T-helper 22 cell (primary cell): ENCODE measurements around the gene MPL.

Source experiments
- DNase-seq: peaks from one replicate; pipeline ENCODE4 v3.0.0-alpha.2; 2020; ENCODE audit warnings: low read depth

The MPL gene

GRCh38 chr1:43337588-43337987 lies at the start of gene MPL:
MPL (plus strand) TSS chr1:43337818; CDS start chr1:43337849, 31 bp downstream.
- DNase-seq, result no peak

- no peak for DNase-seq
Observed at GRCh38 chr1:43288058-43288784, 49.4 kb upstream of the MPL start.

- no peak for DNase-seq
Observed at GRCh38 chr1:43288785-43289706, 48.6 kb upstream of the MPL start.

- no peak for DNase-seq
Observed at GRCh38 chr1:43292216-43292615, 45.4 kb upstream of the MPL start.

- DNase-seq, result no peak
Observed at GRCh38 chr1:43292679-43293078, 44.9 kb upstream of the MPL start.

GRCh38 chr1:43293176-43293575 lies 44.4 kb upstream of the MPL start:
- no peak for DNase-seq

GRCh38 chr1:43293896-43294760 lies 43.5 kb upstream of the MPL start:
- no peak for DNase-seq

GRCh38 chr1:43294761-43295160 lies 42.9 kb upstream of the MPL start:
- DNase-seq, result no peak

- no peak for DNase-seq
Observed at GRCh38 chr1:43296207-43296606, 41.4 kb upstream of the MPL start.

GRCh38 chr1:43298055-43298454 lies 39.6 kb upstream of the MPL start:
- DNase-seq, result no peak

- no peak for DNase-seq
Observed at GRCh38 chr1:43299101-43299500, 38.5 kb upstream of the MPL start.

- no peak for DNase-seq
Observed at GRCh38 chr1:43300378-43301094, 37.1 kb upstream of the MPL start, which contains the start of gene TIE1. TIE1 (plus strand) TSS chr1:43300982; CDS start chr1:43301072, 90 bp downstream.

- DNase-seq, result no peak
Observed at GRCh38 chr1:43302201-43302600, 35.4 kb upstream of the MPL start.

GRCh38 chr1:43302721-43303470 lies 34.7 kb upstream of the MPL start:
- no peak for DNase-seq

GRCh38 chr1:43303471-43304313 lies 33.9 kb upstream of the MPL start:
- DNase-seq, result no peak

GRCh38 chr1:43304314-43304681 lies 33.3 kb upstream of the MPL start:
- DNase-seq, result no peak

- no peak for DNase-seq
Observed at GRCh38 chr1:43304771-43305300, 32.8 kb upstream of the MPL start.

GRCh38 chr1:43305461-43305860 lies 32.2 kb upstream of the MPL start:
- DNase-seq, result no peak

- no peak for DNase-seq
Observed at GRCh38 chr1:43305926-43306687, 31.5 kb upstream of the MPL start.
